Parathyroid adenoma (tissue), 2 donors: Measurements from ENCODE around the gene MGAM2.

Experiments used
- H2AFZ ChIP-seq: fragments of 300-600 bp; sonication (generic); one replicate; pipeline ENCODE4 v1.7.0; 2017; ENCODE audit warnings: antibody characterized with exemption, mild to moderate bottlenecking
- H3K27ac ChIP-seq: fragments of 300-600 bp; sonication (generic); one replicate; pipeline ENCODE4 v1.7.0; 2017
- H3K27me3 ChIP-seq: fragments of 300-600 bp; sonication (generic); one replicate; pipeline ENCODE4 v1.7.0; 2017; ENCODE audit warnings: low read length; ENCODE audit not compliant: control insufficient read depth, insufficient read depth
- H3K36me3 ChIP-seq: fragments of 300-600 bp; sonication (generic); one replicate; pipeline ENCODE4 v1.7.0; 2017; ENCODE audit warnings: low read length; ENCODE audit not compliant: control insufficient read depth, insufficient read depth
- H3K4me1 ChIP-seq: fragments of 300-600 bp; sonication (generic); one replicate; pipeline ENCODE4 v1.7.0; 2017; ENCODE audit warnings: control low read depth
- H3K4me2 ChIP-seq: fragments of 300-600 bp; sonication (generic); one replicate; pipeline ENCODE4 v1.7.0; 2017; ENCODE audit warnings: low read length
- H3K4me3 ChIP-seq: fragments of 300-600 bp; sonication (generic); one replicate; pipeline ENCODE4 v1.7.0; 2017; ENCODE audit warnings: low read depth, low read length
- H3K79me2 ChIP-seq: fragments of 300-600 bp; sonication (generic); one replicate; pipeline ENCODE4 v1.7.0; 2017; ENCODE audit warnings: control low read depth
- H3K9ac ChIP-seq: fragments of 300-600 bp; sonication (generic); one replicate; pipeline ENCODE4 v1.7.0; 2017; ENCODE audit warnings: mild to moderate bottlenecking
- H3K9me3 ChIP-seq: fragments of 300-600 bp; sonication (generic); one replicate; pipeline ENCODE4 v1.7.0; 2017; ENCODE audit warnings: low read length; ENCODE audit not compliant: control insufficient read depth
- CTCF ChIP-seq: fragments of 300-600 bp; sonication (generic); IDR thresholded peaks from one replicate; pipeline ENCODE4 v1.7.0; 2017; ENCODE audit warnings: antibody characterized with exemption, mild to moderate bottlenecking
- donor health status: primary hyperparathyroidism.

MGAM2 gene

GRCh38 chr7:142185801-142186200 lies 74.3 kb downstream of the MGAM2 start:
- Histone ChIP-seq H3K79me2 (no peaks in the 10 kb centered on the region), H3K27me3 (no peaks in the 10 kb centered on the region), H3K4me1 (no peaks in the 10 kb centered on the region), H3K4me3 (no peak overlapping the region), H3K36me3 (no peaks in the 10 kb centered on the region), H3K4me2 (no peak overlapping the region), H3K9me3 (no peaks in the 10 kb centered on the region), H3K9ac (no peak overlapping the region), H3K27ac (no peak overlapping the region), H2AFZ (no peak overlapping the region)
- no peak for TF ChIP-seq CTCF

GRCh38 chr7:142188154-142188553 lies 76.6 kb downstream of the MGAM2 start:
- TF ChIP-seq CTCF: no peak
- no peaks in the 10 kb centered on the region for H3K27me3 ChIP-seq

GRCh38 chr7:142188846-142189245 lies 77.3 kb downstream of the MGAM2 start:
- Histone ChIP-seq H3K4me3 (no peak overlapping the region), H3K4me1 (no peaks in the 10 kb centered on the region), H3K4me2 (no peak overlapping the region), H3K79me2 (no peaks in the 10 kb centered on the region), H3K9ac (no peak overlapping the region), H2AFZ (no peak overlapping the region), H3K36me3 (no peaks in the 10 kb centered on the region), H3K27ac (no peak overlapping the region), H3K9me3 (no peaks in the 10 kb centered on the region), H3K27me3 (no peaks in the 10 kb centered on the region)
- peak; percentile 36 for TF ChIP-seq CTCF

More at GRCh38 chr7:142188154-142188553, 76.6 kb downstream of the MGAM2 start:
- Histone ChIP-seq H3K4me2 (no peak overlapping the region), H3K9ac (no peak overlapping the region), H3K4me3 (no peak overlapping the region), H3K9me3 (no peaks in the 10 kb centered on the region), H3K4me1 (no peaks in the 10 kb centered on the region), H3K79me2 (no peaks in the 10 kb centered on the region), H2AFZ (no peak overlapping the region), H3K27ac (no peak overlapping the region), H3K36me3 (no peaks in the 10 kb centered on the region)

- no peak overlapping the region for H3K4me3 ChIP-seq
- H3K4me2 ChIP-seq: no peak overlapping the region
- H3K36me3 ChIP-seq: no peaks in the 10 kb centered on the region
- no peak overlapping the region for H3K9ac ChIP-seq
- no peak overlapping the region for H2AFZ ChIP-seq
- no peak overlapping the region for H3K27ac ChIP-seq
- no peaks in the 10 kb centered on the region for H3K27me3 ChIP-seq
- no peaks in the 10 kb centered on the region for H3K9me3 ChIP-seq
- H3K79me2 ChIP-seq: no peaks in the 10 kb centered on the region
- TF ChIP-seq CTCF: no peak
- H3K4me1 ChIP-seq: no peaks in the 10 kb centered on the region
Measured at GRCh38 chr7:142194201-142194600, 82.7 kb downstream of the MGAM2 start.

- no peaks in the 10 kb centered on the region for H3K79me2 ChIP-seq
- no peak overlapping the region for H3K9ac ChIP-seq
- H3K4me2 ChIP-seq: no peak overlapping the region
- no peaks in the 10 kb centered on the region for H3K36me3 ChIP-seq
- no peak overlapping the region for H3K27ac ChIP-seq
- no peaks in the 10 kb centered on the region for H3K27me3 ChIP-seq
- no peaks in the 10 kb centered on the region for H3K4me1 ChIP-seq
- H3K4me3 ChIP-seq: no peak overlapping the region
- no peaks in the 10 kb centered on the region for H3K9me3 ChIP-seq
- no peak overlapping the region for H2AFZ ChIP-seq
- TF ChIP-seq CTCF: no peak
Measured at GRCh38 chr7:142196066-142196840, 84.7 kb downstream of the MGAM2 start.
